Progenitor cell of endocrine pancreas (in vitro differentiated cells): ENCODE results near the gene SRGAP1. TPM values are rescaled to one million over a fixed set of nuclear protein-coding genes. Genes with fewer than 3 reads are reported as not detected.

Experiments used
- DNase-seq: peaks from one replicate; pipeline ENCODE4 v3.0.0; 2021; ENCODE audit warnings: low spot score; ENCODE audit not compliant: unreplicated experiment
- H3K27ac Mint-ChIP-seq: 2 replicates; pipeline ENCODE4 v1.8.0; 2021; ENCODE audit warnings: mild to moderate bottlenecking, moderate library complexity, mixed read lengths
- H3K27me3 Mint-ChIP-seq: 2 replicates; pipeline ENCODE4 v1.8.0; 2021; ENCODE audit warnings: mixed read lengths
- H3K36me3 Mint-ChIP-seq: 2 replicates; pipeline ENCODE4 v1.8.0; 2022; ENCODE audit warnings: mixed read lengths; ENCODE audit not compliant: insufficient read depth
- H3K4me1 Mint-ChIP-seq: 2 replicates; pipeline ENCODE4 v1.8.0; 2021; ENCODE audit warnings: low read depth, mixed read lengths
- H3K4me3 Mint-ChIP-seq: 2 replicates; pipeline ENCODE4 v1.8.0; 2021; ENCODE audit warnings: low read depth, mild to moderate bottlenecking, moderate library complexity, mixed read lengths
- H3K9me3 Mint-ChIP-seq: 2 replicates; pipeline ENCODE4 v1.8.0; 2021; ENCODE audit warnings: low read depth, mixed read lengths
- total RNA-seq: library from RNA; stranded (reverse); gene quantifications from 2 replicates; pipeline ENCODE4 v1.2.1, GENCODE V29; 2021
- TF ChIP-seq, protein P1 (sequence below): fragments of 200-600 bp; sonication (generic); IDR thresholded peaks from one replicate; pipeline ENCODE4 v1.5.0; 2021; ENCODE audit warnings: antibody characterized with exemption, mild to moderate bottlenecking; ENCODE audit not compliant: unreplicated experiment

Gene SRGAP1
- total RNA-seq, 1 donor from 2014 or later = 23.1 TPM

DNA sequence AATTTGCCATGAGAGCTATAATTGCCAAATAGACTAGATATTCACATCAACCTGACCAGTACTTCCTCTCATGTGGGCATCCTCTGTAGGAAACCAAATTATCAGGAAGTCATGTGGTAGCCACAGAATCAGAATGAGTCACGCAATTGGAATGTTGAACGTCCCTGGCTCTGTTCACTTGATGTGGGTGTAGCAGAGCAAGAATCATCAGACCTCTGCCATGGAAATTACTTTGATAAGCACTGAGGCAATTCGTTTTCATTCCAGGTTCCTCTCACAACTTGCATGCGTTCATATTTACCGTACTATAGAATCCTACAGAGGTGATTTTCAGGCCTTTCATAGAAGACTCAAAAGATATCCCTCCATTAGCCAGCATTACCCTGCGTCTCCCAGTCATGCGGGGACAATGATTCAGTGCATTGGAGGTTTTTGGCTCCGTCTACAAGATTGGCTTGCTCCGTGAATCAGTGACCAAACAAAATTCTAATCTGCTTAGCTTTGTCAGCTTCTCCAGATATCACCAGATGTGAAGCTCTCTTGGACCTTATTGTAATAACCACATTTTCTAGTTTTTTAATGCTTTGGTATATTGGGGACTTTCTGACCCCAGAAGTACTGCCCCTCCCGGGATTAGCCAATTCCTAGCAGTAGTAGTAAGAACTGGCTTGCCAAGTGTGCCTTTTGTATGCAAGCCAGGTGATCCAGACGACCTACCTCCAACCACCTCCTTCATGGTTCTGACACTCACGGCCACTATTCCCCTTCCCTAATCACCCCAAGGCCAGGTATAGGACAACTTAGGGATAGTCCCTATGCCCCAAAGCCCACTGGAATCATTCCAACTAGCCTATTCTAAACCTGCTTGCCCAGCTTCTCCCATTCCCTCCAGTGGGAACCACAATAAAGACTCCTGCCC, 244.2 kb downstream of the SRGAP1 start:
- TF ChIP-seq, protein P1, sequence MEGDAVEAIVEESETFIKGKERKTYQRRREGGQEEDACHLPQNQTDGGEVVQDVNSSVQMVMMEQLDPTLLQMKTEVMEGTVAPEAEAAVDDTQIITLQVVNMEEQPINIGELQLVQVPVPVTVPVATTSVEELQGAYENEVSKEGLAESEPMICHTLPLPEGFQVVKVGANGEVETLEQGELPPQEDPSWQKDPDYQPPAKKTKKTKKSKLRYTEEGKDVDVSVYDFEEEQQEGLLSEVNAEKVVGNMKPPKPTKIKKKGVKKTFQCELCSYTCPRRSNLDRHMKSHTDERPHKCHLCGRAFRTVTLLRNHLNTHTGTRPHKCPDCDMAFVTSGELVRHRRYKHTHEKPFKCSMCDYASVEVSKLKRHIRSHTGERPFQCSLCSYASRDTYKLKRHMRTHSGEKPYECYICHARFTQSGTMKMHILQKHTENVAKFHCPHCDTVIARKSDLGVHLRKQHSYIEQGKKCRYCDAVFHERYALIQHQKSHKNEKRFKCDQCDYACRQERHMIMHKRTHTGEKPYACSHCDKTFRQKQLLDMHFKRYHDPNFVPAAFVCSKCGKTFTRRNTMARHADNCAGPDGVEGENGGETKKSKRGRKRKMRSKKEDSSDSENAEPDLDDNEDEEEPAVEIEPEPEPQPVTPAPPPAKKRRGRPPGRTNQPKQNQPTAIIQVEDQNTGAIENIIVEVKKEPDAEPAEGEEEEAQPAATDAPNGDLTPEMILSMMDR = no peak
- Mint-ChIP-seq H3K4me3 (no peak overlapping the region), H3K4me1 (peaks cover 14% of the 10 kb centered on the region), H3K9me3 (no peaks in the 10 kb centered on the region), H3K27ac (peak overlapping the region; percentile 91), H3K27me3 (no peaks in the 10 kb centered on the region), H3K36me3 (peaks cover 7% of the 10 kb centered on the region)
- no peak for DNase-seq

DNA sequence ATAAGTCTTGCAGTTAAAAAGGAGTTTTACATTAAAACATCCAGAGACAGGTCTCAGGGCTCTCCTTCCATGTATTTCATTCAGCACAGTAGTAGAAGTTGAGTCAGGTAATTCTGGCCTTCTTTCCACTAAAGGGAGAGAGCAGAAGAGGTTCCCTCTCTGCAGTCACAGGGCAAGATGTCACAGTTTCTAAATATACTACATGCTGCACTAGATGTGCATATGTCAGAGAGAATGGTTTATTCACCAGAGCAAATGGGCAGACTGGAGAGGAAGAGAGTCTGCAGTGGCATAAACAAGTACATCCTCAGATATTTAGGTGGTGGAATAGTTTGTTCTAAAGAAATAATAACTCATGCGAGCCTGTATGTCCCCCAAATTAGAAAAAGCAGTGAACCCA, 245.5 kb downstream of the SRGAP1 start:
- Mint-ChIP-seq H3K27ac (no peak overlapping the region), H3K4me1 (peaks cover 13% of the 10 kb centered on the region), H3K9me3 (no peaks in the 10 kb centered on the region), H3K36me3 (peaks cover 6% of the 10 kb centered on the region), H3K27me3 (no peaks in the 10 kb centered on the region), H3K4me3 (no peak overlapping the region)
- TF ChIP-seq, protein P1 = no peak
- DNase-seq = no peak

DNA sequence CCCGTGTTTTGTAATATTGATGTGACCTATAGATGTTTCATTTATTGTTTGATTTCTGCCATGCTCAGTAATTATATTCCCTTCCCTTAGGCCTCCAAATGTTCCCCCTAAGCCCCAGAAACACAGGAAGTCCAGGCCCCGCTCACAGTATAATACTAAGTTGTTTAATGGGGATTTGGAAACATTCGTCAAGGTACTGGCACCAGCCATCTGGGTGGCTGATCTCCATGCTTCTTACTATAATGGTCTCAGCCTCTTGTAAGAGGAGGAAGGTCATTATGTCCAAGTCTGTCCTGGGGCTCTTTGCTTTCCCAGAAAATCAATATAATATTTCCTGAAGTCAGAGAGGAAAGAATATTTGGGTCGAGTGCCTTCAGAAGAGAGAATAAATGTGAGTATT, 246.7 kb downstream of the SRGAP1 start:
- H3K9me3 Mint-ChIP-seq = no peaks in the 10 kb centered on the region
- no peaks in the 10 kb centered on the region for H3K27me3 Mint-ChIP-seq
- no peak for DNase-seq
- peaks cover 12% of the 10 kb centered on the region for H3K4me1 Mint-ChIP-seq
- H3K36me3 Mint-ChIP-seq = peaks cover 4% of the 10 kb centered on the region
- no peak overlapping the region for H3K27ac Mint-ChIP-seq
- no peak overlapping the region for H3K4me3 Mint-ChIP-seq
- TF ChIP-seq, protein P1 = no peak

DNA sequence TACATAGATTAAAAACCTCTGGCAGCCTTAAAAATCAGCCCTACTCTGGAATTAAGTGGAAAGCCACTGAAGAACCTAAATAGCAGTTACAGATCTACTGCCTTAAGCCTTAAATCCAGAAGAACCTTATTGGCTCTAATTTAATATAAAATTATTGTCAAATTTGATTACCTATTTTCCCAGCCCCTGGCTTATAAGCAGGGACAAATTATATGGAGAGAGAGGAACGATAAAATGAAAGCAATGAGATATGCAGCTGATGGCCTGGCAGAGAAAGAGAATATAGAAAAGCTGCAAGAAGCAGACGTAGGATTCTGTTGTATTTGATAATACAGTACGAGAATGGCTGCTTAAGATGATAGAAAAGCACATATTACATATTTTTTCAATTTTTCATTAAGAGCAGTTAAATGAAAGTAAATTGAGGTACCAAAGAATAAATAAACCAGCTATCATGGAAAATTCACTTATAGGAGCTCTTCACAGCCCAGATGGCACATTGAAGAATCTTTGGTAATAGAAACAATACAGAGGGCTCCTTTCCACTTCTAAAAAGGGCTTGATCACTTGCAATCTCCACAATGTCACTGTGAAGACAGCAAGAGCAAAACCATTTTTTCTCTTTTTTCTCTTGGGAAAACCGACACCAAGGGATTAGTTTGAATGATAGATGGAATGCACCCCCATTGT, 248.2 kb downstream of the SRGAP1 start:
- peaks cover 4% of the 10 kb centered on the region for H3K36me3 Mint-ChIP-seq

DNA sequence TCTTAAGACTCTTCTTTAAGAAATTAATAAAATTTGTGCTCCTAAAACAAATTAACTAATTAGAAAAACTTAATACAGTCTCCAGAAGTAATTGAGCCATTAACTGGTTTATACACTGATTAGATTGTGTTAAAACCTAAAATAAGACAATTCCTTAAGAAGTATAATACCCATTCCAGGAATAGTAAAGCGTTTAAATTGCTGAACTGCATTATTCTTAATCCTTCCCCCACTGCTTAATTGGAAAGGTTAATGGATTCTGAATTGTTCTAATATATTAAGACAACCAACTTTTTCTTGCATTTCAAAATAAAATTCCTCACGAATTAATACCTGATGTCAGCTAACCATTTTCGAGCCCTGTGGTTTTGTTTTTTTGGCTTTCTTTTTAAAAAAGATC, 249.2 kb downstream of the SRGAP1 start:
- no peak overlapping the region for H3K27ac Mint-ChIP-seq

More for the DNA sequence above, 248.2 kb downstream of the SRGAP1 start:
- H3K4me3 Mint-ChIP-seq = no peak overlapping the region
- no peaks in the 10 kb centered on the region for H3K27me3 Mint-ChIP-seq
- no peak for DNase-seq
- no peaks in the 10 kb centered on the region for H3K9me3 Mint-ChIP-seq
- TF ChIP-seq, protein P1 = no peak
- no peak overlapping the region for H3K27ac Mint-ChIP-seq
- H3K4me1 Mint-ChIP-seq = peaks cover 12% of the 10 kb centered on the region

More for the DNA sequence above, 249.2 kb downstream of the SRGAP1 start:
- Mint-ChIP-seq H3K27me3 (no peaks in the 10 kb centered on the region), H3K4me3 (no peak overlapping the region), H3K36me3 (peaks cover 6% of the 10 kb centered on the region), H3K4me1 (peaks cover 6% of the 10 kb centered on the region), H3K9me3 (no peaks in the 10 kb centered on the region)
- DNase-seq = no peak
- TF ChIP-seq, protein P1 = no peak
